ENCODE measurements around the gene SLC13A2. TPM values are rescaled to one million over a fixed set of nuclear protein-coding genes. Genes with fewer than 3 reads are reported as not detected.

SLC13A2 gene
- total RNA-seq, 2 experiments from 2014 or later: not detected

DNA sequence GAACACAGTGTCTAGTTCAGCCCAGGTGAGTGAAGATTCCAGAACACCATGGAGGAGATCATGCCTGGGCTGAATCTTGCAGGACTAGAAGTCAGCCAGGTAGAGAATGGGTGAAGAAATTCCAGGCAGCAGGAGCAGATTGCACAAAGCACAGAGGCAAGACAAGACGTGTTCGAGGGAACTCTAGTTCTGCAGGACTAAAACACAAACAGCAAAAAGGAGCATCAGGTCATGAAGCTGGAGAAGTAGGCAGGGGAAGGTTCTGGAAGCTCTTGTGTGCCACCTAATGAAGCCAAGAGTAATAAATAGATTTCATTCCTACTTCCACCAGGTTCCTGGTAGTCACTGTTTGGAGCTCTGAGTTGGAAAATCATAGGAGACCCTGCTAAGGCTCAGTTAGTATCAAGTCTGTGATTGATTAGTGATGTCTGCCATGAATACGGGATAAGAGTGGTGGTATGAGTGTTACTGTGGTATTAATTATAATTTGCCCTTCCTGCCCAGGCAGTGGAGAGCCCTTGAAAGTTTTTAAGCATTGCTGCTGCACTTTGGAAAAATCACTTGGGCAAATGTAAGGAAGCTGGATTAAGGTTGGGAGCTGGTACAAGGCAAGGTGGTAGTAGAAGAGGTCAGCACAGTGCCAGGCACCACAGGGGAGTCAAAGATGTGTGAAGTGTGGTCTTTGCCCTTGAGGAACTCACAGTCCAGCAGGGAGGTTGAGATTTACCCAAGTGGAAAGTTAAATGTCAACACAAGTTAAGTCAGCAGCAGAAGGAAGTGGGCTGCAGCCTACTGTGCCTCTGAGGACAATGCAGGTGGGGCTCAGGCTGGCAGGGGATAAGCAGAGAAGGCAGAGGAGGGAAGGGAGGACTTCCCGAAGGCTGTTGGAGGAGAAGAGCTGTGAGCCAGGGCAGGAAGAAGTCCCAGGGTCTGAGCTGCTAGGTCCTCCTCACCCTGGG, 19.2 kb downstream of the SLC13A2 start:
- Mint-ChIP-seq H3K36me3 (no peaks in the 10 kb centered on the region), H3K4me1 (no peaks in the 10 kb centered on the region), H3K4me3 (no peak overlapping the region), H3K27ac (no peak overlapping the region), H3K9me3 (ENCODE audit: low read depth) (no peaks in the 10 kb centered on the region), H3K27me3 (peaks cover 7% of the 10 kb centered on the region)
- CTCF ChIA-PET: interaction anchor here (4.4 kb wide), 1 partner anchor 48 kb away, joined by 24 read pairs; no protein-coding TSS in a partner anchor
- ATAC-seq: no peak
- no peak for DNase-seq

DNA sequence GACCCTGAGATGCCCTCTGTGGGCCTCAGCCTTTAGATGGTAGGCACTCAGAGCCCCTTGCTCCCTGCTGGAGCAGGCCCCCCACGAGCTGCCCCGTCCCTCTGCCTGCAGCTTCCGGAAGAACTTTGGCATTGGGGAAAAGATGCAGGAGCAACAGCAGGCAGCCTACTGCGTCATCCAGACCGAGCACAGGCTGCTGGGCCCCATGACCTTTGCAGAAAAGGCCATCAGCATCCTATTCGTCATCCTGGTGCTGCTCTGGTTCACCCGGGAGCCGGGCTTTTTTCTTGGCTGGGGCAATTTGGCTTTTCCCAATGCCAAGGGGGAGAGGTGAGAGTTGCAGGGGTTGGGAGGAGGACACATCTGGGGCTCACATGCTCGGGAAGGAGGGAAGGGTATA, 20.0 kb downstream of the SLC13A2 start:
- DNase-seq: no peak
- H3K4me3 Mint-ChIP-seq: no peak overlapping the region
- ATAC-seq: no peak
- no peaks in the 10 kb centered on the region for H3K9me3 Mint-ChIP-seq (ENCODE audit: low read depth)
- CTCF ChIA-PET: interaction anchor here (1.3 to 4.4 kb wide), 6 partner anchors 11 to 119 kb away, joined by 5 to 24 read pairs (median 11); no protein-coding TSS in a partner anchor
- no peaks in the 10 kb centered on the region for H3K36me3 Mint-ChIP-seq
- H3K27me3 Mint-ChIP-seq: peaks cover 7% of the 10 kb centered on the region
- no peak overlapping the region for H3K27ac Mint-ChIP-seq
- H3K4me1 Mint-ChIP-seq: no peaks in the 10 kb centered on the region

DNA sequence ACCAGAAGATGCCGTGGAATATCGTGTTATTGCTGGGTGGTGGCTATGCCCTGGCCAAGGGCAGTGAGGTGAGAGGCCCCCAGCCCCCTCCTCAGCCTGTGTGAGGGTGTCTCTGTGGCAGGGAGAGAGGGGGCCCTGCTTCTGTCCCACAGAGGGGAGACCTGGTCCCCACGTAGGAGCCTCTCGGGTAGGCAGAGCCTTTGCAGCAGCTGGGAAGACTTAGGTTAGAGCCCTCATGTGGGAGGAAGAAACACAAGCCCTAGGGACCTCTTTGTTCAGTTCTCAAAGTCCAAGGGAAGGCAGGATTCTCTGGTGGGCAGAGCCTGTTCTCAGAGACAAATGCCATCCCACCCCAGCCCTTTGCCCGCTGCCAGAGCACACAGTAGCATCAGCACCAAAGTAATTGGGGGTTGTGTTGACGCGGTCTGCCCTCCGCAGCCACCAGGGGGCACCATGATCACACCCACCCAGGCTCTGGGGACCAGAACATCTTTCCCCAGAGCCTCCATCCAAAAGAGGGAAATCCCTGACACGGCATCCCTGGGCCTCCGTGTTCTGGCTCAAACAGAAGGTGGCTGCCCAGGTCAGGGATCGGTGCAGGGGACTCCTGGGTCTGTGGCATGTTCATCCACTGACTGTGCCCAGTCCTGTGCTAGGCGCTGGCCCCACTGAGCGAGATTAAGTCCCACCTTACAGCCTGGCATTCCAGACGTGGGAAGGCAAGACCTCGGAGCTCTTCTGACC, 21.2 kb downstream of the SLC13A2 start:
- H3K27me3 Mint-ChIP-seq: peaks cover 7% of the 10 kb centered on the region
- no peaks in the 10 kb centered on the region for H3K36me3 Mint-ChIP-seq
- ATAC-seq (peak; percentile 93), DNase-seq (peak; percentile 79)
- H3K4me1 Mint-ChIP-seq: no peaks in the 10 kb centered on the region
- no peak overlapping the region for H3K27ac Mint-ChIP-seq
- CTCF ChIA-PET: interaction anchor here (0.9 to 4.4 kb wide), 12 partner anchors 9 to 118 kb away, joined by 3 to 24 read pairs (median 5); no protein-coding TSS in a partner anchor
- H3K4me3 Mint-ChIP-seq: no peak overlapping the region
- H3K9me3 Mint-ChIP-seq (ENCODE audit: low read depth): no peaks in the 10 kb centered on the region

DNA sequence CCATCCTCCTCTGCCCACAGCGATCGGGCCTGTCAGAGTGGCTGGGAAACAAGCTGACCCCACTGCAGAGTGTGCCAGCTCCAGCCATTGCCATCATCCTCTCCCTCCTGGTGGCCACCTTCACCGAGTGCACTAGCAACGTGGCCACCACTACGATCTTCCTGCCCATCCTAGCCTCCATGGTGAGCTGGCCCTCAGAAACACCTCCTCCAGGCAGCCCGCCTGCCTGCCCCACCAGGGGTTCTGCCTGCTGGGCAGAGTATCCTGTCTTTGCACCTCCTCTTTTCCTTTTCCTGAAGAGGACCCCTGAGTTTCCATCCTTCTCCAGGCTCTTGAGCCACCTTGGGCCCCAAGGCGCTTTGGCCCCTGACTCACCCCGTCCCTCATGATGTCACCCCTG, 22.2 kb downstream of the SLC13A2 start:
- H3K4me3 Mint-ChIP-seq: no peak overlapping the region
- no peaks in the 10 kb centered on the region for H3K36me3 Mint-ChIP-seq
- H3K9me3 Mint-ChIP-seq (ENCODE audit: low read depth): no peaks in the 10 kb centered on the region
- ATAC-seq: no peak
- CTCF ChIA-PET: interaction anchor here (0.9 to 4.4 kb wide), 9 partner anchors 8 to 117 kb away, joined by 3 to 24 read pairs (median 6); no protein-coding TSS in a partner anchor
- H3K4me1 Mint-ChIP-seq: no peaks in the 10 kb centered on the region
- no peak for DNase-seq
- peaks cover 7% of the 10 kb centered on the region for H3K27me3 Mint-ChIP-seq
- no peak overlapping the region for H3K27ac Mint-ChIP-seq

DNA sequence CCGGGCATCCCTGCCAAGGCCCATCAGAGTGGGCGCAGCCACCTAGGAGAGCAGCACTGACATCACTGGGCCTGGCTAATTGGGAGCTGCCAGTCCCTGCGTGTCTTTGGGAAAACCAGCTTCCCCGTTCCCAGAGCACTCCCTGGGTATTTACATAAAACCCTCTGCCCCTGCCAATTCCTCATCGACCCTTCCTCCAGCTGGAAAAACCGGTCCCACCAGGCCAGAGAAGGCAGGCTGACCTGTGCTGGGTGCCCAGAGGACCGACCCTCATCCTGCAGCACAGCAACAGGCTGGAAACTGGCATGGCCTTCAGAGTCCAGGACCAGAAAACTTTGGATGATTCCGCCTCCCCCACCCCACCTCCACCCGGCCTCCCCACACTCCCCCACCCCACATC, 24.5 kb downstream of the SLC13A2 start:
- DNase-seq (no peak), ATAC-seq (no peak)
- no peaks in the 10 kb centered on the region for H3K36me3 Mint-ChIP-seq
- H3K27ac Mint-ChIP-seq: no peak overlapping the region
- CTCF ChIA-PET: interaction anchor here (1.1 kb wide), 1 partner anchor 51 kb away, joined by 3 read pairs; no protein-coding TSS in a partner anchor
- no peaks in the 10 kb centered on the region for H3K4me1 Mint-ChIP-seq
- peaks cover 3% of the 10 kb centered on the region for H3K27me3 Mint-ChIP-seq
- H3K4me3 Mint-ChIP-seq: no peak overlapping the region
- H3K9me3 Mint-ChIP-seq (ENCODE audit: low read depth): no peaks in the 10 kb centered on the region

DNA sequence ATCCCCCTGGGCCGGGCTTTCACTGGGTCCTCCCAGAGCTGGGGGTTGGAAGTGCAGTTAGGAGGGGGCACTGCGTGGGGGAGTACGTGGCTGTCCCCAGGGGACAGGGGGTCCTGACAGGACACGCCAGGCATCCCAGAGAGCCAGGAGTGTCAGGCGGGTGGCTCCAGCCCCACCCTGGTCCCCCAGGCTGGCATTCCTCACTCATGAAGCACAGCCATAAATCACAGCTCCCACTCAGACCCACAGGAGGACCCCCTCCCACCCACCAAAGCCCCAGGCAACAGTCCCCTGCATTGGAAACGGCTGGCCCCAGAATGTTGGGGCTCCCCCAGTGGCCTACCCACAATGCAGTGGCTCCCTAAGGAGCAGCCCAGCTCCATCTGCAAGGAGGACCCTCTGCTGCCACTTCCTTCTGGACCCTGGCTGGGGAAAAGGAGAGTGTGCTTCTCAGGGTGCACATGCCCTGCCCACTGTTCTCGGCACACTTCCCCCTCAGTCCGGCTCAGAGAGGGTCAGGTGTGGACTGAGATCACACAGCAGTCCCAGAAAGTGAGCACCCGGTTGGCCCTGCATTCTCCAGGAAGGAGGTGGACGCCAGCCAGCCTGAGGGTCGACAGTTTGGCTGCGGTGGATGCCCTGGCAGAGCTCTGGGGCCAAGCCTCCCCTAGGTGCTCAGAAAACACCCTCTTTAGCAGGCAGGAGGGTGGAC, 25.4 kb downstream of the SLC13A2 start:
- Mint-ChIP-seq H3K4me3 (no peak overlapping the region), H3K9me3 (ENCODE audit: low read depth) (no peaks in the 10 kb centered on the region), H3K27ac (no peak overlapping the region), H3K36me3 (no peaks in the 10 kb centered on the region), H3K4me1 (no peaks in the 10 kb centered on the region), H3K27me3 (peaks cover 3% of the 10 kb centered on the region)
- no peak for DNase-seq
- no peak for ATAC-seq
- CTCF ChIA-PET: interaction anchor here (1.4 to 1.8 kb wide), 2 partner anchors 39 to 41 kb away, joined by 3 to 5 read pairs; no protein-coding TSS in a partner anchor

DNA sequence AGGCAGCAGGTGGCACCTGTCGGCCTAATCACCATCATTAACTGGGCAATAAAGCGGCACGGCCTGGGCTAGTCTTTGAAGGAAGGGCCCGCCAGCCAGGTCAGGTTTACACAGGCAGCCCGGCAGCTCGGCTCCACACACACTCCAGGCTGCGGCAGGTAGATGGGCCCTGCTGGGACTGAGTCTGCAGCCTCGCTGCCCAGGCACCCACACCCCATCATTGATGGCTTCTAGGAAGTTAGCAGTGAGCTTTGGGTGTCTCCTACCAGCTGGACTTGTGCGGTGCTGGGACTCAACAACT, 25.9 kb downstream of the SLC13A2 start:
- CTCF ChIA-PET: interaction anchor here (1.1 to 1.8 kb wide), 3 partner anchors 38 to 49 kb away, joined by 3 to 5 read pairs (median 4); no protein-coding TSS in a partner anchor
- Mint-ChIP-seq H3K36me3 (no peaks in the 10 kb centered on the region), H3K9me3 (ENCODE audit: low read depth) (no peaks in the 10 kb centered on the region), H3K27ac (no peak overlapping the region), H3K4me1 (no peaks in the 10 kb centered on the region), H3K4me3 (no peak overlapping the region), H3K27me3 (peaks cover 8% of the 10 kb centered on the region)
- DNase-seq: no peak
- no peak for ATAC-seq

DNA sequence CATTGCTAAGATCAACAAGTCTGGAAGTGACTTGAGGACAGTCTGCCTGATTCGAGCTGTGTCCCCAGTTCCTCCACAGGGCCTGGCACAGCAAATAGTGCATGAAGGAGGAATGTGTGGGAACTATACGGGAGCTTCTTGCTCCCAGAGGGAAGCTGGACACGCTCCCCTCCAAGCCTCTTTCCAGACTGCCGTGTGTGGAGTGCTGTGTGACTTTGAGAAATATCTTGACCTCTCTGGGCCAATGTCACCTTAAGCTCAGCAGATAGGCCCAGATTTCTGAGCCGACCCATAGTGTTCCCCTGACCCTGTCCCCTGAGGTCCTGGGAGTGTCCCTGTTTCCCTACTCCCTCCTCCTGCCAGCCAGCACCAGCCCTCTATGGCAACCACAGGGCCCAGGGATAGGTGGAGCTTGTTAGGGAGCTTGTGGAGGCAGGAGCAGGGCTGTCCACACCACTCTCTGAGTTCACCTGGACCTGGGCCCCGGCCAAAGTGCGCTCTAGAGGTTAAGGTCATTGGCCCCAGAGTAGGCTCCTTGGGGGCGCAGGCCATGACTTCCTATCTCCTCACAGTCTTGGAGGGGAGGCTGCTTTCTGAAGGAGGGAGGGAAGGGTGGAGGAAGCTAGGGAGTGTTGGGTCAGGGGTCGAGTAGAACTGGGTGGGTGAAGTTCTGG, 26.4 kb downstream of the SLC13A2 start:
- Mint-ChIP-seq H3K36me3 (no peaks in the 10 kb centered on the region), H3K27me3 (peaks cover 10% of the 10 kb centered on the region), H3K9me3 (ENCODE audit: low read depth) (no peaks in the 10 kb centered on the region), H3K4me1 (no peaks in the 10 kb centered on the region), H3K27ac (no peak overlapping the region), H3K4me3 (no peak overlapping the region)
- CTCF ChIA-PET: interaction anchor here (1.1 to 1.8 kb wide), 3 partner anchors 38 to 49 kb away, joined by 3 to 5 read pairs (median 4); no protein-coding TSS in a partner anchor
- no peak for ATAC-seq
- DNase-seq: no peak

DNA sequence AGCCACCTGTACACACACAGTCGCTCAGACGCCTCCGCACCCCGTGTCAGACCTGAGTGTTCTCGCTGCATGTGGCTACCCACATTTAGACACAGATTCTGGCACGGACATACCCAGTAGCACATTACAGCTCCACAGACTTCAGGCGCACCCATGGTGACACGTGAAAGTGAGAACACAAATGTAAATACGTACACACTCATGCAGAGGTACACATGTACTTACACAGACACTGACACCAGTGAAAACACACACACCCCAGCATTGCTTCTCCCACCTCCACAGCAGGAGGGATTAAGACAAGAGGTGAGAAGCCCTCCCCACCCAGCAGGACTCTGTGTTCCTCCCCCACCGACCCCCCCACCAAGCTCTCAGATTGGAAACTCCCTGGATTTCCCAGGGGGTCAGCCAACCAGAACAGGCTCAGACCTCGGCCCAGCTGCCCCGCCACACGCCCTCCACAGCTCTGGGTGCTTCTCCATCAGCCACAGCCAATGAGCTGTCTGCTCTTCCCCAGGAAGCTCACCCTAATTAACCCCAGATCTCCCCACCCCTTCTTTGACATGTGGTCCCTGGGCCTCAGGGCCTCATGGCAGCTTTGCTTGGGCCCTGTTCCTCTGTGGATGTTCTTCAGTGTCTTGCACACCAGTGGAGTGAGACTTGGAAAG, 27.4 kb downstream of the SLC13A2 start:
- ATAC-seq: no peak
- H3K27me3 Mint-ChIP-seq: peaks cover 14% of the 10 kb centered on the region
- no peak overlapping the region for H3K4me3 Mint-ChIP-seq
- no peak overlapping the region for H3K27ac Mint-ChIP-seq
- CTCF ChIA-PET: interaction anchor here (0.6 to 0.9 kb wide), 2 partner anchors 35 to 39 kb away, joined by 3 read pairs; no protein-coding TSS in a partner anchor
- no peak for DNase-seq
- H3K36me3 Mint-ChIP-seq: no peaks in the 10 kb centered on the region
- H3K9me3 Mint-ChIP-seq (ENCODE audit: low read depth): no peaks in the 10 kb centered on the region
- H3K4me1 Mint-ChIP-seq: no peaks in the 10 kb centered on the region

DNA sequence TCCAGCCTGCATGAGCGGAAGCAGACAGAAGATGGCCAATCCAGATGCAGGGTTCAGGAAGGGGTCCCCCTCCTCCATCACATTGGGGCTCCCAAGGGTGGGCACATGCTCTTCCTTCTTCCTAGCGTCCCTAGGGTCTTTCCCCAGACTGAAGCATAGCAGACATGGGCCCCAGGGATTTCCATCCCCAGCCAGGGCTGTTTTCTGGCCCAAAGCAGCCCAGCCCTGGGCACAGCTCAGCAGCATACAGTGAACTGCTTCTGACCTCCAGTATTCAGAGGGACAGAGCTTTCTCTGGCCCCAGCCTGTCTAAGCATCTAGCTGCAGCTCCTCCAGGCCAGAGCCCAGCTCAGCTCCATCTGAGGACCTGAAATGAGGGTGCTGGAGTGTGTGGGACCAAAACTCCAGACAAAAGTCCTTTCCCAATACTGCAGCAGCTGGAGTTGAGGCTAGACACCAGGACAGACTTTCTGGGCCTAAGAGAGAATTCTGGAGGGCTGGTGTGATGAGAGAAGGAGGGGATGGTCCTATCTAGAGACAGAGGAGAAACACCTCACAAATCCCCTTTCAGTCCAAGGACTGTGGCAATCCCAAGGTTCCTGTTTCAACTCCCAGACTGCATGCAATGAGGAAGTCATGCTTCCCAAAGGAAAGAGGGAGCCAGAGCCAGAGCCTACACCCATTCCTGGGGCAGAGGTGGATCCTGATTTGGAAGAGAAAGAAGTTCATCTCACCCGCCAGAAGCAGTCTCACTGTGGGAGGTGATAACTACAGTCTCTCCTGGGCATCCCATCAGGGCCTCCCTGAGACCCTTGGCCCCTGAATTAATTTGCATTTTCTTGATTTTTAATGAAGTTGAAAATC, 28.2 kb downstream of the SLC13A2 start:
- ATAC-seq: no peak
- H3K27me3 Mint-ChIP-seq: peaks cover 14% of the 10 kb centered on the region
- H3K9me3 Mint-ChIP-seq (ENCODE audit: low read depth): no peaks in the 10 kb centered on the region
- no peaks in the 10 kb centered on the region for H3K36me3 Mint-ChIP-seq
- no peak overlapping the region for H3K27ac Mint-ChIP-seq
- CTCF ChIA-PET: interaction anchor here (0.6 to 0.9 kb wide), 2 partner anchors 34 to 38 kb away, joined by 3 read pairs; no protein-coding TSS in a partner anchor
- DNase-seq: no peak
- H3K4me3 Mint-ChIP-seq: no peak overlapping the region
- no peaks in the 10 kb centered on the region for H3K4me1 Mint-ChIP-seq

DNA sequence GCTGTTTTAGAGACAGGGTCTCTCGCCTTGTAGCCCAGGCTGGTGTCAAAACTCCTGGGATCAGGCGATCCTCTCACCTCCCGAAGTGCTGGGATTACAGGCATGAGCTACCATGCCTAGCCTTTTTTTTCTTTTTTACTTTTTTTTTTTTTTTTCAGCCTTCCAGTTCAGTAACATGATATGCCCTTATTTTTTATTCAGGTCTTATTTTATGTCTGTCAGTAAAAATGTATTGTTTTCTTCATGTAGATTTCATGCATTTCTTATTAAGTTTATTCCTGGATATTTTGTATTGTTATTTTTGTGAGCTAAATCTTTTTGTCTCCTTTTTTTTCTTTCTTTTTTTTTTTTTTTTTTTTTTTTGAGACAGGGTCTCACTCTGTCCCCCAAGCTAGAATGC, 30.0 kb downstream of the SLC13A2 start:
- H3K27ac Mint-ChIP-seq: no peak overlapping the region
- ATAC-seq: no peak
- peaks cover 18% of the 10 kb centered on the region for H3K27me3 Mint-ChIP-seq
- H3K9me3 Mint-ChIP-seq (ENCODE audit: low read depth): no peaks in the 10 kb centered on the region
- H3K4me1 Mint-ChIP-seq: no peaks in the 10 kb centered on the region
- no peaks in the 10 kb centered on the region for H3K36me3 Mint-ChIP-seq
- CTCF ChIA-PET: interaction anchor here (0.7 to 2.7 kb wide), 6 partner anchors 9 to 1049 kb away, joined by 3 to 9 read pairs (median 4); no protein-coding TSS in a partner anchor
- DNase-seq: no peak
- no peak overlapping the region for H3K4me3 Mint-ChIP-seq
